Measurements from ENCODE around the gene UBP1. TPM values are rescaled to one million over a fixed set of nuclear protein-coding genes. Genes with fewer than 3 reads are reported as not detected.
"Not testable (repeated sequence)": the region's sequence is repeated elsewhere in the genome, so short reads cannot be mapped to it uniquely, and the experiment has no call there.

The UBP1 gene
- 59.2 and 63.8 TPM in 2 replicates for total RNA-seq

- intact Hi-C loops (cut with micrococcal nuclease), result loop anchor here (1.0 to 10.0 kb wide), 7 partner anchors 48 to 866 kb away; partner anchors contain the start of genes CCR4, CNOT10, CRTAP and DYNC1LI1
- Mint-ChIP-seq H3K27me3 (ENCODE audit: low read depth) (no peaks in the 10 kb centered on the region), H3K27ac (peak within 1 kb of the TSS; percentile 100), H3K4me1 (ENCODE audit: low read depth) (peaks cover 37% of the 10 kb centered on the region), H3K36me3 (ENCODE audit: low read depth) (peaks cover 18% of the 10 kb centered on the region), H3K4me3 (ENCODE audit: low read depth) (peak within 1 kb of the TSS; percentile 100), H3K9me3 (no peaks in the 10 kb centered on the region)
- DNase-seq (ENCODE audit: low spot score), result peak; percentile 99
These were observed at the start of gene UBP1 for GRCh38 chr3:33440328-33441224. Gene UBP1 (minus strand): TSS chr3:33440405. CDS start chr3:33439848, 557 bp downstream.

DNA sequence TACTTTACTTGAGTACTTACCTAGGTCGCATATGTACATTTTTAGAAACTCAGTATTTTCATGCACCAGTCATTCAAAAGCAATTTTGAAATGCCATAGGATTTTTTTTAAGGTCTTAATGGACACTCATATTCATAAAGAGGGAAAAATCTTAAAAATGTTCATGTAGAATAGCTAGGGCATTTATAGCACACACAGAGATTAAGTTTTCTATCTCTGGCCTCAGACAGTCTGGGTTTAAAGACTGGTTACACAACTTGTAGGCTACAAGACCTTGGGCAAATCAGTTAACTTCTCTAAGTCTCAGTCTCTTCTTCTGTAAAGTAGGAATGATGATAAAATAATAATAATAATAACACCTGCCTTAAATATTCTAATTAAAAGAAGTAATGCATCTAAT lies 48.5 kb upstream of the UBP1 start:
- no peak for DNase-seq (ENCODE audit: low spot score)
- H3K4me1 Mint-ChIP-seq (ENCODE audit: low read depth), result no peaks in the 10 kb centered on the region
- H3K27ac Mint-ChIP-seq, result no peak overlapping the region
- no peaks in the 10 kb centered on the region for H3K9me3 Mint-ChIP-seq
- no peak overlapping the region for H3K4me3 Mint-ChIP-seq (ENCODE audit: low read depth)
- no peaks in the 10 kb centered on the region for H3K27me3 Mint-ChIP-seq (ENCODE audit: low read depth)
- intact Hi-C loops (cut with micrococcal nuclease), result no loop called here
- H3K36me3 Mint-ChIP-seq (ENCODE audit: low read depth), result no peaks in the 10 kb centered on the region

GRCh38 chr3:33488246-33488645 lies 48.0 kb upstream of the UBP1 start:
- Mint-ChIP-seq H3K4me1 (ENCODE audit: low read depth) (no peaks in the 10 kb centered on the region), H3K36me3 (ENCODE audit: low read depth) (no peaks in the 10 kb centered on the region), H3K27me3 (ENCODE audit: low read depth) (no peaks in the 10 kb centered on the region), H3K9me3 (no peaks in the 10 kb centered on the region), H3K27ac (no peak overlapping the region), H3K4me3 (ENCODE audit: low read depth) (no peak overlapping the region)
- DNase-seq (ENCODE audit: low spot score), result no peak
- intact Hi-C loops (cut with micrococcal nuclease), result no loop called here

GRCh38 chr3:33482111-33482521 lies 41.9 kb upstream of the UBP1 start:
- H3K9me3 Mint-ChIP-seq, result peaks cover 8% of the 10 kb centered on the region
- no peaks in the 10 kb centered on the region for H3K27me3 Mint-ChIP-seq (ENCODE audit: low read depth)
- no peaks in the 10 kb centered on the region for H3K36me3 Mint-ChIP-seq (ENCODE audit: low read depth)
- no peak overlapping the region for H3K27ac Mint-ChIP-seq
- H3K4me3 Mint-ChIP-seq (ENCODE audit: low read depth), result no peak overlapping the region
- intact Hi-C loops (cut with micrococcal nuclease), result no loop called here
- no peak for DNase-seq (ENCODE audit: low spot score)
- no peaks in the 10 kb centered on the region for H3K4me1 Mint-ChIP-seq (ENCODE audit: low read depth)

DNA sequence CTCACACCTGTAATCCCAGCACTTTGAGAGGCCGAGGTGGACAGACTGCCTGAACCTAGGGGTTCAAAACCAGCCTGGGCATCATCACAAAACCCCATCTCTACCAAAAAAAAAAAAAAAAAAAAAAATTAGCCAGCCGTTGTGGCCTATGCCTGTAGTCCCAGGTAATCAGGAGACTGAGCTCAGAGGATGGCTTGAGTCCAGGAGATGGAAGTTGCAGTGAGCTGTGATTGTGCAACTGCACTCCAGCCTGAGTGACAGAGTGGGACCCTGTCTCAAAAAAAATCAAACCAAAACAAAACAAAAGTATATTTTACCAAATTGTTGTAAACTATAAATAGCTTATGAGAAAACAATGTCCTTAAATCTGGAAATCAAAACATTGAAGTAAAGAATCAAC lies 34.7 kb upstream of the UBP1 start:
- intact Hi-C loops (cut with micrococcal nuclease), result no loop called here
- H3K9me3 Mint-ChIP-seq, result no peaks in the 10 kb centered on the region
- no peaks in the 10 kb centered on the region for H3K4me1 Mint-ChIP-seq (ENCODE audit: low read depth)
- no peaks in the 10 kb centered on the region for H3K36me3 Mint-ChIP-seq (ENCODE audit: low read depth)
- H3K4me3 Mint-ChIP-seq (ENCODE audit: low read depth), result no peak overlapping the region
- no peaks in the 10 kb centered on the region for H3K27me3 Mint-ChIP-seq (ENCODE audit: low read depth)
- no peak overlapping the region for H3K27ac Mint-ChIP-seq
- no peak for DNase-seq (ENCODE audit: low spot score)

- Mint-ChIP-seq H3K4me3 (ENCODE audit: low read depth) (no peak overlapping the region), H3K9me3 (no peaks in the 10 kb centered on the region), H3K27me3 (ENCODE audit: low read depth) (no peaks in the 10 kb centered on the region), H3K4me1 (ENCODE audit: low read depth) (no peaks in the 10 kb centered on the region), H3K27ac (no peak overlapping the region), H3K36me3 (ENCODE audit: low read depth) (no peaks in the 10 kb centered on the region)
- DNase-seq (ENCODE audit: low spot score), result no peak
- intact Hi-C loops (cut with micrococcal nuclease), result no loop called here
These were observed 33.6 kb upstream of the UBP1 start for GRCh38 chr3:33473813-33474212.

GRCh38 chr3:33467786-33468185 lies 27.6 kb upstream of the UBP1 start:
- intact Hi-C loops (cut with micrococcal nuclease), result no loop called here
- no peaks in the 10 kb centered on the region for H3K27me3 Mint-ChIP-seq (ENCODE audit: low read depth)
- DNase-seq (ENCODE audit: low spot score), result no peak
- H3K4me3 Mint-ChIP-seq (ENCODE audit: low read depth), result no peak overlapping the region
- H3K27ac Mint-ChIP-seq, result no peak overlapping the region
- no peaks in the 10 kb centered on the region for H3K4me1 Mint-ChIP-seq (ENCODE audit: low read depth)
- H3K36me3 Mint-ChIP-seq (ENCODE audit: low read depth), result peaks cover 6% of the 10 kb centered on the region
- H3K9me3 Mint-ChIP-seq, result peaks cover 7% of the 10 kb centered on the region

GRCh38 chr3:33461097-33461496 lies 20.9 kb upstream of the UBP1 start:
- H3K27me3 Mint-ChIP-seq (ENCODE audit: low read depth), result no peaks in the 10 kb centered on the region
- no peak overlapping the region for H3K4me3 Mint-ChIP-seq (ENCODE audit: low read depth)
- no peak for DNase-seq (ENCODE audit: low spot score)
- H3K4me1 Mint-ChIP-seq (ENCODE audit: low read depth), result no peaks in the 10 kb centered on the region
- peaks cover 3% of the 10 kb centered on the region for H3K36me3 Mint-ChIP-seq (ENCODE audit: low read depth)
- peaks cover 23% of the 10 kb centered on the region for H3K9me3 Mint-ChIP-seq
- H3K27ac Mint-ChIP-seq, result no peak overlapping the region
- intact Hi-C loops (cut with micrococcal nuclease), result no loop called here

- H3K9me3 Mint-ChIP-seq, result peaks cover 23% of the 10 kb centered on the region
- intact Hi-C loops (cut with micrococcal nuclease); DNase-seq (ENCODE audit: low spot score); H3K36me3 Mint-ChIP-seq (ENCODE audit: low read depth); H3K4me3 Mint-ChIP-seq (ENCODE audit: low read depth); H3K27me3 Mint-ChIP-seq (ENCODE audit: low read depth); H3K27ac Mint-ChIP-seq; H3K4me1 Mint-ChIP-seq (ENCODE audit: low read depth): not testable (repeated sequence)
These were observed 19.4 kb upstream of the UBP1 start for GRCh38 chr3:33459577-33459976.

- intact Hi-C loops (cut with micrococcal nuclease), result no loop called here
- Mint-ChIP-seq H3K27me3 (ENCODE audit: low read depth) (no peaks in the 10 kb centered on the region), H3K4me3 (ENCODE audit: low read depth) (no peak overlapping the region), H3K36me3 (ENCODE audit: low read depth) (peaks cover 13% of the 10 kb centered on the region), H3K4me1 (ENCODE audit: low read depth) (peaks cover 3% of the 10 kb centered on the region), H3K27ac (no peak overlapping the region), H3K9me3 (peaks cover 30% of the 10 kb centered on the region)
- no peak for DNase-seq (ENCODE audit: low spot score)
These were observed 18.2 kb upstream of the UBP1 start for GRCh38 chr3:33458446-33458845.

- Mint-ChIP-seq H3K4me1 (ENCODE audit: low read depth) (peaks cover 3% of the 10 kb centered on the region), H3K9me3 (peaks cover 30% of the 10 kb centered on the region), H3K36me3 (ENCODE audit: low read depth) (peaks cover 13% of the 10 kb centered on the region), H3K4me3 (ENCODE audit: low read depth) (no peak overlapping the region), H3K27me3 (ENCODE audit: low read depth) (no peaks in the 10 kb centered on the region), H3K27ac (no peak overlapping the region)
- DNase-seq (ENCODE audit: low spot score), result no peak
- intact Hi-C loops (cut with micrococcal nuclease), result no loop called here
These were observed 16.6 kb upstream of the UBP1 start for GRCh38 chr3:33456756-33457155.

- intact Hi-C loops (cut with micrococcal nuclease), result no loop called here
- no peak for DNase-seq (ENCODE audit: low spot score)
- no peaks in the 10 kb centered on the region for H3K27me3 Mint-ChIP-seq (ENCODE audit: low read depth)
- peaks cover 13% of the 10 kb centered on the region for H3K9me3 Mint-ChIP-seq
- H3K27ac Mint-ChIP-seq, result no peak overlapping the region
- no peak overlapping the region for H3K4me3 Mint-ChIP-seq (ENCODE audit: low read depth)
- peaks cover 9% of the 10 kb centered on the region for H3K36me3 Mint-ChIP-seq (ENCODE audit: low read depth)
- H3K4me1 Mint-ChIP-seq (ENCODE audit: low read depth), result peaks cover 3% of the 10 kb centered on the region
These were observed 13.1 kb upstream of the UBP1 start for GRCh38 chr3:33453331-33453761.

DNA sequence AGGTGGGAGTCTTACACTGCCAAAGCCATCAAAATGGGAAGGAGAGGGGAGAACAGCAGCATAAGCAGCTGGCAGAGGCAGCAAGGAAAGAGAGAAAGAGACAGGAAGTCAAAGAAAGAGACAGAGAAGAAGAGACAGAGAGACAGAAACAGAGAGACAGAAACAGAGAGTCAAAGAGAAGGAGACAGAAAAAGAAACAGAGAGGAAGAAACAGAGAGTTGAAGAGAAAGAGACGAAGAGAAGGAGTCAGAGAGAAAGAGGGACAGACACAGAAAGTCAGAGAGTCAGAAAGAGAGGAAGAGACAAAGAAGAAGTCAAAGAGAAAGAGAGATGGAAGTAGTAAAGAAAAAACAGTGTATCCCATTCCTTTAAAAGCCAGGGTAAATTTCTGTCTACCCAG lies 11.8 kb upstream of the UBP1 start:
- not testable (repeated sequence) for H3K4me3 Mint-ChIP-seq (ENCODE audit: low read depth)

More for the DNA sequence above, 11.8 kb upstream of the UBP1 start:
- intact Hi-C loops (cut with micrococcal nuclease); H3K27ac Mint-ChIP-seq; H3K4me1 Mint-ChIP-seq (ENCODE audit: low read depth); H3K36me3 Mint-ChIP-seq (ENCODE audit: low read depth); DNase-seq (ENCODE audit: low spot score); H3K9me3 Mint-ChIP-seq; H3K27me3 Mint-ChIP-seq (ENCODE audit: low read depth): not testable (repeated sequence)

All from activated T-helper 2 cell treated with anti-CD3 and anti-CD28 coated beads, Interferon-gamma antibody, Interleukin-2, Interleukin-4, amounts not matched to agents 10 μg/mL and 5 μg/mL and 100 μg/mL, durations not matched to agents 14 hours and 24 hours and 36 hours (primary cell).